ENCODE data around the gene DSCAML1.

The DSCAML1 gene

GRCh38 chr11:117440258-117440657 is 356.8 kb downstream of the DSCAML1 start:
- DNase-seq = no peak

GRCh38 chr11:117439256-117439655 is 357.8 kb downstream of the DSCAML1 start:
- no peak for DNase-seq

- DNase-seq = no peak
These were observed 358.5 kb downstream of the DSCAML1 start for GRCh38 chr11:117438371-117439000.

- DNase-seq = no peak
These were observed 359.3 kb downstream of the DSCAML1 start for GRCh38 chr11:117437791-117438130.

- no peak for DNase-seq
These were observed 359.8 kb downstream of the DSCAML1 start for GRCh38 chr11:117437041-117437790.

- DNase-seq = no peak
These were observed 361.7 kb downstream of the DSCAML1 start for GRCh38 chr11:117435326-117435725.

GRCh38 chr11:117434481-117434880 is 362.5 kb downstream of the DSCAML1 start:
- no peak for DNase-seq

GRCh38 chr11:117433717-117434116 is 363.3 kb downstream of the DSCAML1 start:
- no peak for DNase-seq

GRCh38 chr11:117431436-117431835 is 365.6 kb downstream of the DSCAML1 start:
- DNase-seq = no peak

- DNase-seq = peak in 1 of 2 experiments; percentile 47
These were observed 366.6 kb downstream of the DSCAML1 start for GRCh38 chr11:117430293-117430955.

GRCh38 chr11:117428856-117429229 is 368.2 kb downstream of the DSCAML1 start:
- no peak for DNase-seq

- DNase-seq = no peak
These were observed 368.7 kb downstream of the DSCAML1 start for GRCh38 chr11:117428186-117428855.

GRCh38 chr11:117427356-117427874 is 369.6 kb downstream of the DSCAML1 start:
- DNase-seq = no peak

GRCh38 chr11:117426941-117427340 is 370.1 kb downstream of the DSCAML1 start:
- no peak for DNase-seq

- peak; percentile 73 to 96 for DNase-seq
These were observed 370.7 kb downstream of the DSCAML1 start for GRCh38 chr11:117426297-117426685.

GRCh38 chr11:117425679-117426296 is 371.2 kb downstream of the DSCAML1 start:
- DNase-seq = no peak

- DNase-seq = peak in 1 of 2 experiments; percentile 61
These were observed 372.2 kb downstream of the DSCAML1 start for GRCh38 chr11:117424781-117425180.

- DNase-seq = no peak
These were observed 373.9 kb downstream of the DSCAML1 start for GRCh38 chr11:117423046-117423575.

- DNase-seq = no peak
These were observed 375.5 kb downstream of the DSCAML1 start for GRCh38 chr11:117421476-117421875.

GRCh38 chr11:117421041-117421440 is 376.0 kb downstream of the DSCAML1 start:
- no peak for DNase-seq

- no peak for DNase-seq
These were observed 376.4 kb downstream of the DSCAML1 start for GRCh38 chr11:117420598-117420997.

GRCh38 chr11:117420143-117420485 is 376.9 kb downstream of the DSCAML1 start:
- no peak for DNase-seq
